SK-N-SH (cell line): ENCODE data around the gene FOXP1. TPM values are rescaled to one million over a fixed set of nuclear protein-coding genes. Genes with fewer than 3 reads are reported as not detected.
A peak's percentile ranks its signal among the peaks of the same experiment; 100 is the strongest.

ENCODE experiments used
- CTCF ChIA-PET: fragments of 300-600, 350-600 bp; formaldehyde crosslinking; extraction: SDS; loops from one replicate; lab custom pipeline; 2021; lab: Yijun Ruan, JAX
- POLR2A ChIA-PET: fragments of 350-600 bp; sonication (Branson Sonifier 250); formaldehyde crosslinking; extraction: SDS; loops from one replicate; lab custom pipeline; 2020; ENCODE audit warnings: antibody characterized with exemption, inconsistent platforms; lab: Yijun Ruan, JAX
- DNase-seq: peaks from one replicate; pipeline ENCODE4 v3.0.0; 2012
- H2AFZ ChIP-seq: fragments of 200-600 bp; sonication (generic); 2 replicates; pipeline ENCODE4 v1.8.1; 2016; ENCODE audit warnings: antibody characterized with exemption, mild to moderate bottlenecking, low read depth
- H3F3A ChIP-seq: fragments of 200-600 bp; sonication (generic); replicated peaks from 2 replicates; pipeline ENCODE3; 2016; ENCODE audit warnings: antibody characterized with exemption, mild to moderate bottlenecking; ENCODE audit not compliant: insufficient read depth
- H3K27ac ChIP-seq, 2 experiments: fragments of 200-500 bp in 1 of 2; fragments of 200-600 bp in 1 of 2; sonication (Bioruptor generic) in 1 of 2; sonication (generic), shearing (Covaris generic) in 1 of 2; 2 replicates each; pipeline versions ENCODE4 v1.5.1 to v1.6.1; 2014 to 2016; ENCODE audit warnings: low read depth in 2 of 2, inconsistent platforms in 1 of 2, low read length in 1 of 2, mild to moderate bottlenecking in 1 of 2, mixed read lengths in 1 of 2
- H3K27me3 ChIP-seq: fragments of 200-600 bp; sonication (generic), shearing (Covaris generic); 2 replicates; pipeline ENCODE4 v1.6.1; 2016; ENCODE audit warnings: mixed run types; ENCODE audit not compliant: insufficient read depth
- H3K36me3 ChIP-seq, 2 experiments: fragments of 200-500 bp in 1 of 2; fragments of 200-600 bp in 1 of 2; sonication (Bioruptor generic) in 1 of 2; sonication (generic) in 1 of 2; replicated peaks in 1 of 2; 2 replicates each; pipeline versions ENCODE3 to v1.5.1; 2014 to 2016; ENCODE audit warnings: low read length in 1 of 2, mild to moderate bottlenecking in 1 of 2; ENCODE audit not compliant: insufficient read depth in 2 of 2, control insufficient read depth in 1 of 2
- H3K4me1 ChIP-seq, 2 experiments: fragments of 200-500 bp in 1 of 2; fragments of 200-600 bp in 1 of 2; sonication (Bioruptor generic) in 1 of 2; sonication (generic), shearing (Covaris generic) in 1 of 2; 2 replicates each; pipeline versions ENCODE4 v1.5.1 to v1.6.1; 2014 to 2016; ENCODE audit warnings: low read depth in 1 of 2, low read length in 1 of 2, mixed run types in 1 of 2; ENCODE audit not compliant: insufficient read depth in 2 of 2, control insufficient read depth in 1 of 2
- H3K4me2 ChIP-seq: fragments of 200-600 bp; sonication (generic), shearing (Covaris generic); 2 replicates; pipeline ENCODE4 v1.6.1; 2017; ENCODE audit warnings: mixed run types
- H3K4me3 ChIP-seq, 2 experiments: fragments of 200-500 bp in 1 of 2; fragments of 200-600 bp in 1 of 2; sonication (Bioruptor generic) in 1 of 2; sonication (generic), shearing (Covaris generic) in 1 of 2; 2 replicates each; pipeline versions ENCODE4 v1.5.1 to v1.8.1; 2014 to 2016; ENCODE audit warnings: low read depth in 2 of 2, inconsistent platforms in 1 of 2, low read length in 1 of 2, mild to moderate bottlenecking in 1 of 2, mixed read lengths in 1 of 2, moderate library complexity in 1 of 2
- H3K79me2 ChIP-seq: fragments of 200-600 bp; sonication (generic); 2 replicates; pipeline ENCODE4 v1.8.1; 2017; ENCODE audit warnings: mild to moderate bottlenecking; ENCODE audit not compliant: insufficient read depth
- H3K9ac ChIP-seq: fragments of 200-600 bp; sonication (generic); 2 replicates; pipeline ENCODE4 v1.6.1; 2017; ENCODE audit warnings: mixed run types
- H3K9me2 ChIP-seq: fragments of 200-600 bp; sonication (generic); 2 replicates; pipeline ENCODE4 v1.6.1; 2017; ENCODE audit warnings: mixed run types
- H3K9me3 ChIP-seq: fragments of 200-600 bp; sonication (generic); 2 replicates; pipeline ENCODE4 v1.6.1; 2017; ENCODE audit warnings: mixed run types, mild to moderate bottlenecking, moderate library complexity
- H4K20me1 ChIP-seq: fragments of 200-600 bp; sonication (generic); 2 replicates; pipeline ENCODE4 v1.6.1; 2017; ENCODE audit warnings: mild to moderate bottlenecking, mixed run types; ENCODE audit not compliant: insufficient read depth
- CHD2 ChIP-seq: fragments of 150-350 bp; IDR thresholded peaks from 2 replicates; pipeline ENCODE4 v1.6.1; 2018; ENCODE audit warnings: low read length; ENCODE audit not compliant: partially characterized antibody
- ELF1 ChIP-seq: IDR thresholded peaks from 2 replicates; pipeline ENCODE4 v1.4.0; 2012
- EP300 ChIP-seq, 2 experiments: IDR thresholded peaks; 2 replicates each; pipeline versions ENCODE4 v1.4.0 to v1.6.1; 2012; ENCODE audit warnings: borderline replicate concordance in 1 of 2, low read depth in 1 of 2, low read length in 1 of 2
- FOXJ3 ChIP-seq: sonication (generic); formaldehyde crosslinking; IDR thresholded peaks from 2 replicates; pipeline ENCODE4 v1.5.1; 2020; ENCODE audit warnings: mild to moderate bottlenecking, missing genetic modification reagents
- GATA2 ChIP-seq: sonication (generic); formaldehyde crosslinking; IDR thresholded peaks from 2 replicates; pipeline ENCODE4 v1.5.0; 2020; ENCODE audit warnings: mild to moderate bottlenecking, missing genetic modification reagents
- RAD21 ChIP-seq: IDR thresholded peaks from 2 replicates; pipeline ENCODE4 v1.6.1; 2012; ENCODE audit warnings: mild to moderate bottlenecking, low read length
- RFX5 ChIP-seq: IDR thresholded peaks from 2 replicates; pipeline ENCODE4 v1.6.1; 2012; ENCODE audit warnings: mild to moderate bottlenecking, improper control_type of control experiment, low read length
- SIN3A ChIP-seq: IDR thresholded peaks from 2 replicates; pipeline ENCODE4 v1.6.1; 2012; ENCODE audit warnings: low read depth, mild to moderate bottlenecking, low read length, moderate library complexity, borderline replicate concordance
- SMC3 ChIP-seq: IDR thresholded peaks from 2 replicates; pipeline ENCODE4 v1.6.1; 2012; ENCODE audit warnings: low read depth, low read length, improper control_type of control experiment
- TCF12 ChIP-seq: IDR thresholded peaks from 2 replicates; pipeline ENCODE4 v1.4.0; 2012
- YY1 ChIP-seq: IDR thresholded peaks from 2 replicates; pipeline ENCODE4 v1.4.0; 2012; ENCODE audit warnings: low read depth, mild to moderate bottlenecking
- WGBS: methylation state at CpG from one replicate; pipeline ENCODE4 v1.1.6; 2017; ENCODE audit warnings: low lambda C conversion rate; 5-methylcytosine and 5-hydroxymethylcytosine counted together
- polyA plus RNA-seq, 3 experiments: library from polyadenylated mRNA; depleted of rRNA; stranded (reverse); fragments of >200 nt; gene quantifications; 2 replicates each; pipeline ENCODE4 v1.2.3, GENCODE V29; 2012
- TF ChIP-seq, protein P1 (sequence below): fragments of 200-600 bp; sonication (generic); IDR thresholded peaks from 2 replicates; pipeline ENCODE4 v1.6.1; 2017; ENCODE audit warnings: antibody characterized with exemption, mild to moderate bottlenecking, moderate library complexity
- TF ChIP-seq, protein P2 (sequence below): IDR thresholded peaks from 2 replicates; pipeline ENCODE4 v1.4.0; 2012; ENCODE audit warnings: low read depth
- TF ChIP-seq, protein P3 (sequence below): fragments of 150-350 bp; IDR thresholded peaks from 2 replicates; pipeline ENCODE4 v1.6.1; 2017; ENCODE audit warnings: antibody characterized with exemption, low read length, low read depth, borderline replicate concordance
- TF ChIP-seq, protein P4 (sequence below): IDR thresholded peaks from 2 replicates; pipeline ENCODE4 v1.6.1; 2012; ENCODE audit warnings: mild to moderate bottlenecking, low read depth, low read length, moderate library complexity

The FOXP1 gene
- polyA plus RNA-seq, 1 of the 3 experiments (the other 2 are of a cell fraction): 8.8 TPM

DNA sequence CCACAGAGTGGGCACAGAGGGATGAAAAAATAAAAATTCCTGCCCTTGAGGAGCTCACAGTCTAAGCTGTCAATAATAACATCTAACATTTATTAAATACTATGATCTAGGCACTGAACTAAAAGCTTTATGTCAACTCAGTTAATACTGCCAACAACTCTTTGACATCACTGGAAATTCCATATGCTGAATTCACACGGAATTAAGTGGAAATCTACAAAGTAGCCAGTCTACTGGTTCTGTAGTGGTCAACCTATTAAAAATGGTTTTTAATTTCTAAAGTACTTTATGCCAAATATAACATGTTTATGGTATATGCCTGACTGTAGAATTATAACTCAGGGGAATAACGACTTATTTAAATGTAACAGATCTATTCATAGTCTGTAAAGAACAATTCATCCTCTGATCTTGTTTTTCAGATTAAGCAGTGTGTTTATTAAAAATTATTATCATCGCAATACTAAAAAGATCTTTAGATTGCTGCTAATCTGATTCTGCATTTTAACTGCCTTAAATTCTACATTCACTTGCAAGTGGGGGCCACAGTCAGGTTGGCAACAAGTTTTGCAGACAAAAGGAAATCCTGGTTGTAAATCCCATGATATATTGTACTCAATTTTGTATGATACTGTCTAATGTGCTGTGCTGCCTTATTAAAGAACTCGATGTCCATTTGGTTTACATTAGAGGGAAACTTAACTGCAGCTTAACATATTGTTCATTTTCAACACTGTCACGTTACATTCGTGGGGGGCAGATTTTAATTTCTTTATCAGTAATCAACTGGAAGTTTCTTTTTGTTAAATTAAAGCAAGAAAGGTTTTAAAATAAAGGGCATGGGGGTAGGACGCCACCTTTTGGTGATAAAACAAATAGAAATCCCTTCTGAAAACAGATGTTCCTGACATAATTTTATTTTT is 2.6 kb upstream of the FOXP1 start:
- DNase-seq: peak; percentile 29
- peaks cover 61% of the 10 kb centered on the region for H3K79me2 ChIP-seq
- H3K4me1 ChIP-seq: peaks cover 6 to 22% of the 10 kb centered on the region in 2 experiments; a peak in 3 of 4 replicates
- TF ChIP-seq TCF12 (peak; percentile 32; the same call in 1 of the 2 replicates), CHD2 (no peak), RAD21 (peak; percentile 82), SMC3 (peak; percentile 55)
- TF ChIP-seq, protein P1, sequence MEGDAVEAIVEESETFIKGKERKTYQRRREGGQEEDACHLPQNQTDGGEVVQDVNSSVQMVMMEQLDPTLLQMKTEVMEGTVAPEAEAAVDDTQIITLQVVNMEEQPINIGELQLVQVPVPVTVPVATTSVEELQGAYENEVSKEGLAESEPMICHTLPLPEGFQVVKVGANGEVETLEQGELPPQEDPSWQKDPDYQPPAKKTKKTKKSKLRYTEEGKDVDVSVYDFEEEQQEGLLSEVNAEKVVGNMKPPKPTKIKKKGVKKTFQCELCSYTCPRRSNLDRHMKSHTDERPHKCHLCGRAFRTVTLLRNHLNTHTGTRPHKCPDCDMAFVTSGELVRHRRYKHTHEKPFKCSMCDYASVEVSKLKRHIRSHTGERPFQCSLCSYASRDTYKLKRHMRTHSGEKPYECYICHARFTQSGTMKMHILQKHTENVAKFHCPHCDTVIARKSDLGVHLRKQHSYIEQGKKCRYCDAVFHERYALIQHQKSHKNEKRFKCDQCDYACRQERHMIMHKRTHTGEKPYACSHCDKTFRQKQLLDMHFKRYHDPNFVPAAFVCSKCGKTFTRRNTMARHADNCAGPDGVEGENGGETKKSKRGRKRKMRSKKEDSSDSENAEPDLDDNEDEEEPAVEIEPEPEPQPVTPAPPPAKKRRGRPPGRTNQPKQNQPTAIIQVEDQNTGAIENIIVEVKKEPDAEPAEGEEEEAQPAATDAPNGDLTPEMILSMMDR: peak; percentile 88
- TF ChIP-seq, protein P2, sequence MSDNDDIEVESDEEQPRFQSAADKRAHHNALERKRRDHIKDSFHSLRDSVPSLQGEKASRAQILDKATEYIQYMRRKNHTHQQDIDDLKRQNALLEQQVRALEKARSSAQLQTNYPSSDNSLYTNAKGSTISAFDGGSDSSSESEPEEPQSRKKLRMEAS: no peak
- H3K27ac ChIP-seq: peak overlapping the region; percentile 89 to 92
- H3K9ac ChIP-seq: peak overlapping the region; percentile 69; the same call in 1 of the 2 replicates
- peaks cover 4% of the 10 kb centered on the region; the same call in 1 of the 2 replicates for H3K9me3 ChIP-seq
- H2AFZ ChIP-seq: no peak overlapping the region
- H3K4me2 ChIP-seq: peak overlapping the region; percentile 77
- no peaks in the 10 kb centered on the region for H4K20me1 ChIP-seq
- ChIA-PET CTCF (interaction anchor here (0.6 to 5.3 kb wide), 25 partner anchors 13 to 1496 kb away, joined by 3 to 49 read pairs (median 3); no protein-coding TSS in a partner anchor), POLR2A (no interaction called here)
- no peaks in the 10 kb centered on the region for H3K9me2 ChIP-seq
- H3K4me3 ChIP-seq: no peak overlapping the region
- no peaks in the 10 kb centered on the region for H3K27me3 ChIP-seq
- H3F3A ChIP-seq: peaks cover 28% of the 10 kb centered on the region
- no peaks in the 10 kb centered on the region for H3K36me3 ChIP-seq
- 22% methylated on average over 7 of the region's 7 CpGs for WGBS

DNA sequence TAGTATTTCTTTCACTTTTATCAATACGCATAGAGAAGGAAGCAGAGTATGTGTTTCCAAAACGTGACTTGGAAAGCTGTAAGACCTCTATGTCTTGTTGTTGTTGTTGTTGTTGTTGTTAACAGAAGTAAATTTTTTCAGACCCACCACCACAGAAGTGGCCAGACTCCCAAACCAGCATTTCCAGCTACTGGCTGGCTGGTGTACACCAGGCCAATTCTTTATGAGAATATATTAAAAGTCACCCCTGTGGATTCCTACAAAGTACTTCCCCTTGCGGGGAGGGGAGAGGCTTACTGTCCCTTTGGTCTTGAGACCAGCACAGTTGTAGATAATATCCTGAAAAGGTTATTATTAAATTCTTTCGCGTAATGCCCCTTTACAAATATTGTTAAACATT is 1.6 kb upstream of the FOXP1 start:
- Histone ChIP-seq H3K79me2 (peaks cover 72% of the 10 kb centered on the region), H3K9me2 (no peaks in the 10 kb centered on the region), H3K9ac (peak overlapping the region; percentile 69; the same call in 1 of the 2 replicates), H3K4me1 (peaks cover 6 to 22% of the 10 kb centered on the region in 2 experiments; a peak in 3 of 4 replicates), H3K27ac (peak overlapping the region; percentile 89 to 92), H2AFZ (no peak overlapping the region)
- TF ChIP-seq, protein P3, sequence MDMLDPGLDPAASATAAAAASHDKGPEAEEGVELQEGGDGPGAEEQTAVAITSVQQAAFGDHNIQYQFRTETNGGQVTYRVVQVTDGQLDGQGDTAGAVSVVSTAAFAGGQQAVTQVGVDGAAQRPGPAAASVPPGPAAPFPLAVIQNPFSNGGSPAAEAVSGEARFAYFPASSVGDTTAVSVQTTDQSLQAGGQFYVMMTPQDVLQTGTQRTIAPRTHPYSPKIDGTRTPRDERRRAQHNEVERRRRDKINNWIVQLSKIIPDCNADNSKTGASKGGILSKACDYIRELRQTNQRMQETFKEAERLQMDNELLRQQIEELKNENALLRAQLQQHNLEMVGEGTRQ: no peak
- no peak for TF ChIP-seq ELF1
- TF ChIP-seq SMC3: no peak
- TF ChIP-seq EP300 (IDR thresholded peaks at IDR 0.05; ENCODE audit: borderline replicate concordance in 1 of 2, low read depth in 1 of 2, low read length in 1 of 2): no peak
- no peak for TF ChIP-seq FOXJ3 (CRISPR knock-in tag)
- TF ChIP-seq, protein P4, sequence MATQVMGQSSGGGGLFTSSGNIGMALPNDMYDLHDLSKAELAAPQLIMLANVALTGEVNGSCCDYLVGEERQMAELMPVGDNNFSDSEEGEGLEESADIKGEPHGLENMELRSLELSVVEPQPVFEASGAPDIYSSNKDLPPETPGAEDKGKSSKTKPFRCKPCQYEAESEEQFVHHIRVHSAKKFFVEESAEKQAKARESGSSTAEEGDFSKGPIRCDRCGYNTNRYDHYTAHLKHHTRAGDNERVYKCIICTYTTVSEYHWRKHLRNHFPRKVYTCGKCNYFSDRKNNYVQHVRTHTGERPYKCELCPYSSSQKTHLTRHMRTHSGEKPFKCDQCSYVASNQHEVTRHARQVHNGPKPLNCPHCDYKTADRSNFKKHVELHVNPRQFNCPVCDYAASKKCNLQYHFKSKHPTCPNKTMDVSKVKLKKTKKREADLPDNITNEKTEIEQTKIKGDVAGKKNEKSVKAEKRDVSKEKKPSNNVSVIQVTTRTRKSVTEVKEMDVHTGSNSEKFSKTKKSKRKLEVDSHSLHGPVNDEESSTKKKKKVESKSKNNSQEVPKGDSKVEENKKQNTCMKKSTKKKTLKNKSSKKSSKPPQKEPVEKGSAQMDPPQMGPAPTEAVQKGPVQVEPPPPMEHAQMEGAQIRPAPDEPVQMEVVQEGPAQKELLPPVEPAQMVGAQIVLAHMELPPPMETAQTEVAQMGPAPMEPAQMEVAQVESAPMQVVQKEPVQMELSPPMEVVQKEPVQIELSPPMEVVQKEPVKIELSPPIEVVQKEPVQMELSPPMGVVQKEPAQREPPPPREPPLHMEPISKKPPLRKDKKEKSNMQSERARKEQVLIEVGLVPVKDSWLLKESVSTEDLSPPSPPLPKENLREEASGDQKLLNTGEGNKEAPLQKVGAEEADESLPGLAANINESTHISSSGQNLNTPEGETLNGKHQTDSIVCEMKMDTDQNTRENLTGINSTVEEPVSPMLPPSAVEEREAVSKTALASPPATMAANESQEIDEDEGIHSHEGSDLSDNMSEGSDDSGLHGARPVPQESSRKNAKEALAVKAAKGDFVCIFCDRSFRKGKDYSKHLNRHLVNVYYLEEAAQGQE: no peak
- TF ChIP-seq YY1: no peak
- no peak for TF ChIP-seq RFX5
- no peak for TF ChIP-seq RAD21
- TF ChIP-seq, protein P1: no peak
- no peak for TF ChIP-seq GATA2 (CRISPR knock-in tag)
- no peak for TF ChIP-seq SIN3A
- TF ChIP-seq, all 33 proteins: peak for 0
- Histone ChIP-seq H4K20me1 (no peaks in the 10 kb centered on the region), H3K36me3 (no peaks in the 10 kb centered on the region), H3K4me3 (peak overlapping the region; percentile 69 to 86), H3F3A (peaks cover 31% of the 10 kb centered on the region), H3K27me3 (no peaks in the 10 kb centered on the region), H3K9me3 (peaks cover 1% of the 10 kb centered on the region; the same call in 1 of the 2 replicates), H3K4me2 (peak overlapping the region; percentile 77)
- POLR2A ChIA-PET: no interaction called here
- WGBS: 68% methylated on average over 5 of the region's 5 CpGs
- CTCF ChIA-PET: interaction anchor here (0.9 to 5.3 kb wide), 15 partner anchors 9 to 1054 kb away, joined by 3 to 49 read pairs (median 4); no protein-coding TSS in a partner anchor
- DNase-seq: no peak
